H1 (cell line): ENCODE data around the gene SLC15A1.

Source experiments
- CHD2 ChIP-seq: IDR thresholded peaks from 2 replicates; pipeline ENCODE4 v1.6.1; 2012; ENCODE audit warnings: low read length, improper control_type of control experiment
- CREB1 ChIP-seq: IDR thresholded peaks from 2 replicates; pipeline ENCODE4 v1.6.1; 2012; ENCODE audit warnings: inconsistent platforms
- JUND ChIP-seq: IDR thresholded peaks from 2 replicates; pipeline ENCODE4 v1.6.1; 2011; ENCODE audit warnings: mild to moderate bottlenecking, improper control_type of control experiment, low read length
- SP4 ChIP-seq: IDR thresholded peaks from 2 replicates; pipeline ENCODE4 v1.6.1; 2012; ENCODE audit warnings: low read length, inconsistent platforms

DNA sequence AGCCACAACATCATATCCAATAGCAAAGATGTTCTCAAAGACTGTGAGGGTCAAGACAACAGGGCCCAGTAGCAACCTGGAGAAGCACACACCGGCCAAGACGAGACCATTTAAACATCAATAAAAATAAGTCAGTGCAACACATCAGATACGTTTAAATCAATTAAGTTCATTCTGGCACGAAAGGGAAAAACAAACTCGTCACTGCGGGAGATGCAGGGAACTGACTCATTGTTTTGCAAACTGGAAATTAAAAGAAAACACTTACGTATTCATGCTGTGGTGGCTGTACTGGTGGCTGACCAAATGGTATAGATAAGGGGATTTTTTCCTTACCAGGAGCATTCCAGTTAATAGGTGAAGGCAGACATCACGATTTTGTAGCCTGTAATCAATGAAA is 26.3 kb upstream of the SLC15A1 start:
- TF ChIP-seq CREB1: no peak
- TF ChIP-seq JUND: no peak
- no peak for TF ChIP-seq SP4
- no peak for TF ChIP-seq CHD2
